ENCODE measurements around the gene CCDC152. TPM values are rescaled to one million over a fixed set of nuclear protein-coding genes. Genes with fewer than 3 reads are reported as not detected.

Gene CCDC152
- total RNA-seq, 5 donors from 2014 or later (not counting 1 experiment from before 2014, with no cell fraction given) = 3.6 to 6.5 (median 5.7) TPM

DNA sequence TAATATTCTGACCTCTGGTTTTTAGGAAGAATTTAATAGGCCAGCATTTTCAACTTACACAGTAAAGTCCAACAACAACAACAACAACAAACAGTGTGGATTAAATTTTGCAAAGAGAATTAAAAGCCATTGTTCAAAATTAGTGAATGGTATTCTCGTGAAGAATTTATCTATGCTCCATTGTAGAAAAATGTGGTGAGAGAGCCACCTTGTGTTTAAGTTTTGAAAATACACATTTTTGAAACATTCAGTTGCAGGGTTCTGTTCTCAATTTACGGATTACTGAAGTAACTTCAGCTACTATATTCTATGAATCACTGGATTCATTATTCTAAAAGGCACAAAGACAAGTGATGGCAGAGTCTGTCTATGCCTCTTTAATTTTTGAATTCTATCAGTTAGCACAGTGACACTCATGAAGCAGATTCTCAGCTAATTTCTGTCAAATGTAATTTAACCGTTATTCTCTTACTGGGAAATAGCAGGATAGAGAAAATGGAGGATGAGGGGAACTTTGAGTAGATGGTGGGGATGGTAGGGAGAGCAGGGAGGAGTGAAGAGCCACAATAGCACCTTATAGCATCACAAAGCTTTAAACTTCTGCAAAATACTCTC lies 11.0 kb downstream of the CCDC152 start:
- peaks cover 0 to 4% (median 0%) of the 10 kb centered on the region in 3 donors for H3K4me1 Mint-ChIP-seq
- WGBS (ENCODE audit: insufficient coverage) = no CpG with 5 or more reads among the region's 3 CpGs
- no peaks in the 10 kb centered on the region for H3K36me3 ChIP-seq (ENCODE audit: control insufficient read depth in 2 of 2, extremely low read depth in 1 of 2, insufficient read depth in 1 of 2, low read length in 1 of 2)
- ChIA-PET POLR2A (no interaction called here), CTCF (interaction anchor here (0.7 to 1.4 kb wide), 10 partner anchors 10 to 914 kb away, joined by 3 to 14 read pairs (median 4); partner anchors contain the start of gene GHR (in 1 of the 2))
- H3K27ac Mint-ChIP-seq = no peak overlapping the region
- H3K36me3 Mint-ChIP-seq = peaks cover 14% of the 10 kb centered on the region
- H3K27ac ChIP-seq (ENCODE audit: low read length) = no peak overlapping the region
- DNase-seq (peak in 1 of 35 experiments; percentile 42), ATAC-seq (replicated peaks in 1 of 4) (no peak)
- peaks cover 5 to 11% of the 10 kb centered on the region in 2 donors for H3K27me3 Mint-ChIP-seq
- no peaks in the 10 kb centered on the region for H3K9me3 ChIP-seq
- H3K9me3 Mint-ChIP-seq = no peaks in the 10 kb centered on the region
- no peaks in the 10 kb centered on the region for H3K4me1 ChIP-seq (ENCODE audit: control insufficient read depth in 1 of 2, extremely low read depth in 1 of 2, insufficient read depth in 2 of 2, low read length in 2 of 2)
- no peak overlapping the region for H3K4me3 ChIP-seq (ENCODE audit: control insufficient read depth in 1 of 2, extremely low read depth in 1 of 2, low read length in 1 of 2)
- no peaks in the 10 kb centered on the region for H3K27me3 ChIP-seq (replicated peaks in 1 of 2; ENCODE audit: control insufficient read depth in 2 of 2, extremely low read depth in 1 of 2, insufficient read depth in 2 of 2, low read length in 1 of 2)
- no peak overlapping the region for H3K4me3 Mint-ChIP-seq

DNA sequence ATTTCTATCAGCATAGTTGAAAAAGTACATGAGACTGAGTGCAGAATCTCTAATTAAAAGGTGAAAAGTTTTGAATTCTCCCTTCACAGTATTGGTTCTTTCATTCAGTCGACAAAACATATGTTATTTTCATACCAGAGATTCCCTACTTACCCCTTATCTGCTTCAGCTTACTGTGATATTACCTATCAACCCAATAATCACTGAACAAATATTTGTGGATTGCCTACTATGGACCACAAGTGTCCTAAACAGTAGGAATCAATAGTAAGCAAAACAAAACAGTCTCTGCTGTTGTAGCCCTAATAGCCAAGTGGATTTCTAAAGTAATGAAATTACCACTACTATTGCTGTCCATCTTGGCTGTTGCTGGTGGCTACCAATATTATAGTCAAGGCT lies 11.5 kb downstream of the CCDC152 start:
- Mint-ChIP-seq H3K36me3 (peaks cover 17% of the 10 kb centered on the region), H3K4me1 (peaks cover 0 to 4% (median 0%) of the 10 kb centered on the region in 3 donors), H3K27ac (no peak overlapping the region), H3K4me3 (no peak overlapping the region), H3K9me3 (no peaks in the 10 kb centered on the region), H3K27me3 (peaks cover 7 to 14% of the 10 kb centered on the region in 2 donors)
- POLR2A ChIA-PET = no interaction called here
- no peak for DNase-seq
- Histone ChIP-seq H3K27ac (ENCODE audit: low read length) (no peak overlapping the region), H3K36me3 (ENCODE audit: control insufficient read depth in 2 of 2, extremely low read depth in 1 of 2, insufficient read depth in 1 of 2, low read length in 1 of 2) (no peaks in the 10 kb centered on the region), H3K4me1 (ENCODE audit: control insufficient read depth in 1 of 2, extremely low read depth in 1 of 2, insufficient read depth in 2 of 2, low read length in 2 of 2) (no peaks in the 10 kb centered on the region), H3K9me3 (no peaks in the 10 kb centered on the region), H3K4me3 (ENCODE audit: control insufficient read depth in 1 of 2, extremely low read depth in 1 of 2, low read length in 1 of 2) (no peak overlapping the region), H3K27me3 (replicated peaks in 1 of 2; ENCODE audit: control insufficient read depth in 2 of 2, extremely low read depth in 1 of 2, insufficient read depth in 2 of 2, low read length in 1 of 2) (no peaks in the 10 kb centered on the region)
- CTCF ChIA-PET = interaction anchor here (0.9 to 1.4 kb wide), 6 partner anchors 27 to 913 kb away, joined by 3 to 14 read pairs (median 4); partner anchors contain the start of gene GHR (in 1 of the 2)
- no peak for ATAC-seq (replicated peaks in 1 of 4)
- 50% methylated on average over 1 of the region's 1 CpG for WGBS (ENCODE audit: insufficient coverage)

GRCh38 chr5:42770003-42770402 lies 13.4 kb downstream of the CCDC152 start:
- ATAC-seq (replicated peaks in 1 of 4) (no peak), DNase-seq (no peak)
- no peak overlapping the region for H3K4me3 ChIP-seq (ENCODE audit: control insufficient read depth in 1 of 2, extremely low read depth in 1 of 2, low read length in 1 of 2)
- H3K36me3 Mint-ChIP-seq = peaks cover 17% of the 10 kb centered on the region
- no peaks in the 10 kb centered on the region for H3K4me1 ChIP-seq (ENCODE audit: control insufficient read depth in 1 of 2, extremely low read depth in 1 of 2, insufficient read depth in 2 of 2, low read length in 2 of 2)
- H3K4me3 Mint-ChIP-seq = no peak overlapping the region
- H3K36me3 ChIP-seq (ENCODE audit: control insufficient read depth in 2 of 2, extremely low read depth in 1 of 2, insufficient read depth in 1 of 2, low read length in 1 of 2) = no peaks in the 10 kb centered on the region
- H3K4me1 Mint-ChIP-seq = peaks cover 0 to 4% (median 0%) of the 10 kb centered on the region in 3 donors
- no peak overlapping the region for H3K27ac Mint-ChIP-seq
- H3K27ac ChIP-seq (ENCODE audit: low read length) = no peak overlapping the region
- CTCF ChIA-PET = no interaction called here
- no peaks in the 10 kb centered on the region for H3K9me3 Mint-ChIP-seq
- no peaks in the 10 kb centered on the region for H3K27me3 ChIP-seq (replicated peaks in 1 of 2; ENCODE audit: control insufficient read depth in 2 of 2, extremely low read depth in 1 of 2, insufficient read depth in 2 of 2, low read length in 1 of 2)
- POLR2A ChIA-PET = no interaction called here
- peaks cover 7 to 14% of the 10 kb centered on the region in 2 donors for H3K27me3 Mint-ChIP-seq
- no peaks in the 10 kb centered on the region for H3K9me3 ChIP-seq

DNA sequence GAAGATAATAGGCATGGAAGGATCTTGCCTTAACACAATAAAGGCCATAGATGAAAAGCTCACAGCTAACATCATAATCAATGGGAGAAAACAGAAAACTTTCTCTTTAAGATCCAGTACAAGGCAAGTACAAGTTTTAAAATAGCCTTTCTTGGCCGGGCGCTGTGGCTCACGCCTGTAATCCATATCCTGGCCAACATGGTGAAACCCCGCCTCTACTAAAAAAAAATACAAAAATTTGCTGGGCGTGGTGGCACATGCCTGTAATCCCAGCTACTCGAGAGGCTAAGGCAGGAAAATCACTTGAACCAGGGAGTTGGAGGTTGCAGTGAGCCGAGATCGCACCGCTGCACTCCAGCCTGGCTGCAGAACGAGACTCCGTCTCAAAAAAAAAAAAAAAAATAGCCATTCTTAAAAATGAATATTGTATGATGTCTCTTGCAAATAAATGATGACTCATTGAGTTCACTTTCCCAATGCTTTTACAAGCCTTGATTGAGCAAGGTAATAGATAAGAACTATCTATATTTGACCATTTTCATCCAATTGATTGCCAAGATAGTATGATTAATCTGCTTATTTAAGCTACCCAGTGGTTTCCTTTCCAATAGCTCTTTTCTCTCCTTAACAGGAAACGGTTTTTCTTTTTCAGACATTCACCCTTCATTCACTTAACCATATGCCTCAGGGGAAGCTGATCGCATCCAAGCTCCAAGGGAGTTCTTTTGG lies 15.8 kb downstream of the CCDC152 start:
- no peak overlapping the region for H3K27ac Mint-ChIP-seq
- H3K4me1 ChIP-seq (ENCODE audit: control insufficient read depth in 1 of 2, extremely low read depth in 1 of 2, insufficient read depth in 2 of 2, low read length in 2 of 2) = no peaks in the 10 kb centered on the region
- no peaks in the 10 kb centered on the region for H3K36me3 ChIP-seq (ENCODE audit: control insufficient read depth in 2 of 2, extremely low read depth in 1 of 2, insufficient read depth in 1 of 2, low read length in 1 of 2)
- peaks cover 17% of the 10 kb centered on the region for H3K36me3 Mint-ChIP-seq
- H3K9me3 Mint-ChIP-seq = no peaks in the 10 kb centered on the region
- no peak overlapping the region for H3K4me3 Mint-ChIP-seq
- peaks cover 0 to 4% (median 0%) of the 10 kb centered on the region in 3 donors for H3K4me1 Mint-ChIP-seq
- H3K4me3 ChIP-seq (ENCODE audit: control insufficient read depth in 1 of 2, extremely low read depth in 1 of 2, low read length in 1 of 2) = no peak overlapping the region
- POLR2A ChIA-PET = no interaction called here
- CTCF ChIA-PET = no interaction called here
- H3K27ac ChIP-seq (ENCODE audit: low read length) = no peak overlapping the region
- no peaks in the 10 kb centered on the region for H3K9me3 ChIP-seq
- DNase-seq (no peak), ATAC-seq (replicated peaks in 1 of 4) (no peak)
- 92% methylated on average over 7 of the region's 13 CpGs for WGBS (ENCODE audit: insufficient coverage)
- no peaks in the 10 kb centered on the region for H3K27me3 ChIP-seq (replicated peaks in 1 of 2; ENCODE audit: control insufficient read depth in 2 of 2, extremely low read depth in 1 of 2, insufficient read depth in 2 of 2, low read length in 1 of 2)
- peaks cover 7 to 14% of the 10 kb centered on the region in 2 donors for H3K27me3 Mint-ChIP-seq

DNA sequence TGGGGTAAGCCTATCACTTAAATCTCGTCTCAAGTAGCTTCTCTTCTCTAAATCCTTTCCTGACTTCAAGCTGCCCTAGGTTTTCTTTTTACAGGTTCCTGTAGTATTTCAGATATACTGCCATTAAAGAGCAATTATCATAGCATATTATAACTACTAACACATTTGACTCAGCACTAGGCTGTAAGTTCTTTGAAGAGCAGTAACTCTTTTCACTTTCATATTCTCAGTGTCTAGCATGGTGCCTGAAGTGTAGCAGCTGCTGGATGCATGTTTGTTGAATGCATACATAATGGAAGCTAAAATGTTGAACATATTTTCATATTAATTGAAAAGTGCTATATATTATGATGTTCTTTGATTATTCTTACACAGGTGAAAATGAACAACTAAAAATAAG lies 22.5 kb downstream of the CCDC152 start:
- no peaks in the 10 kb centered on the region for H3K36me3 ChIP-seq (ENCODE audit: control insufficient read depth in 2 of 2, extremely low read depth in 1 of 2, insufficient read depth in 1 of 2, low read length in 1 of 2)
- no peaks in the 10 kb centered on the region for H3K27me3 ChIP-seq (replicated peaks in 1 of 2; ENCODE audit: control insufficient read depth in 2 of 2, extremely low read depth in 1 of 2, insufficient read depth in 2 of 2, low read length in 1 of 2)
- no peaks in the 10 kb centered on the region for H3K9me3 Mint-ChIP-seq
- H3K27me3 Mint-ChIP-seq = no peaks in the 10 kb centered on the region
- DNase-seq (no peak), ATAC-seq (replicated peaks in 1 of 4) (no peak)
- H3K27ac ChIP-seq (ENCODE audit: low read length) = no peak overlapping the region
- H3K4me1 Mint-ChIP-seq = peaks cover 0 to 3% (median 0%) of the 10 kb centered on the region in 3 donors
- CTCF ChIA-PET = interaction anchor here in 1 of 2 donors (0.6 kb wide), 1 partner anchor 854 kb away, joined by 3 read pairs; the partner anchor contains the start of gene FBXO4
- H3K4me1 ChIP-seq (ENCODE audit: control insufficient read depth in 1 of 2, extremely low read depth in 1 of 2, insufficient read depth in 2 of 2, low read length in 2 of 2) = no peaks in the 10 kb centered on the region
- no peak overlapping the region for H3K4me3 Mint-ChIP-seq
- H3K36me3 Mint-ChIP-seq = peaks cover under 1% of the 10 kb centered on the region
- POLR2A ChIA-PET = no interaction called here
- no peaks in the 10 kb centered on the region for H3K9me3 ChIP-seq
- H3K4me3 ChIP-seq (ENCODE audit: control insufficient read depth in 1 of 2, extremely low read depth in 1 of 2, low read length in 1 of 2) = no peak overlapping the region
- no CpG with 5 or more reads among the region's 1 CpG for WGBS (ENCODE audit: insufficient coverage)
- no peak overlapping the region for H3K27ac Mint-ChIP-seq

DNA sequence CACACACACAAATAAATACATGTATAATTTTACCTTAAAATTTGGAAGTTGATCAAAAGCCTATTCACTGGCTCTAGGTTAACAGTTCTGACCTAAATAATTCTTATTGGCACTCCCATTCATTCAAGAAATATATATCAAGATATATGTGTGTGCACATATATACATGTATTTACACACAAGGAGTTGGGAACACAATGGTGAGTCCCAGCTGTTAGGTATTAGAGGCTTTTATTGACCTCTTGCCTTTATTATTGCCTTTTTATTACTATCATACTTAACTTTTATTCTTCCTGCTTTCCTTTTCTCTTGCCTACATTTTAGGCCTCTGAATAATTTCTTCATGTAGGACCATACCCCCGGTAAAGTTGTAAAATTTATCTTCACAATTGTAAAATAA lies 25.0 kb downstream of the CCDC152 start:
- Histone ChIP-seq H3K27ac (ENCODE audit: low read length) (no peak overlapping the region), H3K4me3 (ENCODE audit: control insufficient read depth in 1 of 2, extremely low read depth in 1 of 2, low read length in 1 of 2) (no peak overlapping the region), H3K4me1 (ENCODE audit: control insufficient read depth in 1 of 2, extremely low read depth in 1 of 2, insufficient read depth in 2 of 2, low read length in 2 of 2) (no peaks in the 10 kb centered on the region), H3K36me3 (ENCODE audit: control insufficient read depth in 2 of 2, extremely low read depth in 1 of 2, insufficient read depth in 1 of 2, low read length in 1 of 2) (no peaks in the 10 kb centered on the region), H3K9me3 (peaks cover 2% of the 10 kb centered on the region), H3K27me3 (replicated peaks in 1 of 2; ENCODE audit: control insufficient read depth in 2 of 2, extremely low read depth in 1 of 2, insufficient read depth in 2 of 2, low read length in 1 of 2) (no peaks in the 10 kb centered on the region)
- WGBS (ENCODE audit: insufficient coverage) = 92% methylated on average over 1 of the region's 1 CpG
- ChIA-PET CTCF (interaction anchor here in 1 of 2 donors (0.6 kb wide), 1 partner anchor 533 kb away, joined by 3 read pairs; no protein-coding TSS in a partner anchor), POLR2A (interaction anchor here in 1 of 2 donors (0.7 kb wide), 1 partner anchor 31 kb away, joined by 3 read pairs; no protein-coding TSS in a partner anchor)
- ATAC-seq (replicated peaks in 1 of 4) (no peak), DNase-seq (no peak)
- Mint-ChIP-seq H3K36me3 (peaks cover 24% of the 10 kb centered on the region), H3K27me3 (no peaks in the 10 kb centered on the region), H3K4me3 (no peak overlapping the region), H3K9me3 (peaks cover 2 to 20% (median 14%) of the 10 kb centered on the region in 3 donors), H3K4me1 (peaks cover 0 to 3% (median 0%) of the 10 kb centered on the region in 3 donors), H3K27ac (no peak overlapping the region)
